22Rv1 (cell line): ENCODE data around the gene MTFMT.

Experiments
- H3K27ac ChIP-seq: fragments of 450-650 bp; 2 replicates; pipeline ENCODE4 v1.5.1; 2017
- CTCF ChIP-seq: fragments of 450-650 bp; IDR thresholded peaks from 2 replicates; pipeline ENCODE4 v1.5.1; 2017; ENCODE audit warnings: mild to moderate bottlenecking
- ZFX ChIP-seq: fragments of 450-650 bp; IDR thresholded peaks from 2 replicates; pipeline ENCODE4 v1.6.1; 2017; ENCODE audit warnings: antibody characterized with exemption, borderline replicate concordance

MTFMT gene

GRCh38 chr15:65059369-65059750 lies 29.9 kb upstream of the MTFMT start:
- TF ChIP-seq ZFX (no peak), CTCF (no peak)

GRCh38 chr15:65058394-65059368 lies 29.2 kb upstream of the MTFMT start:
- TF ChIP-seq ZFX (no peak), CTCF (no peak)
- H3K27ac ChIP-seq, result no peak overlapping the region

More at GRCh38 chr15:65059369-65059750, 29.9 kb upstream of the MTFMT start:
- no peak overlapping the region for H3K27ac ChIP-seq

GRCh38 chr15:65057549-65057940 lies 28.1 kb upstream of the MTFMT start:
- H3K27ac ChIP-seq, result no peak overlapping the region
- TF ChIP-seq CTCF (no peak), ZFX (no peak)

GRCh38 chr15:65056868-65057548 lies 27.6 kb upstream of the MTFMT start:
- TF ChIP-seq CTCF (no peak), ZFX (no peak)
- no peak overlapping the region for H3K27ac ChIP-seq

DNA sequence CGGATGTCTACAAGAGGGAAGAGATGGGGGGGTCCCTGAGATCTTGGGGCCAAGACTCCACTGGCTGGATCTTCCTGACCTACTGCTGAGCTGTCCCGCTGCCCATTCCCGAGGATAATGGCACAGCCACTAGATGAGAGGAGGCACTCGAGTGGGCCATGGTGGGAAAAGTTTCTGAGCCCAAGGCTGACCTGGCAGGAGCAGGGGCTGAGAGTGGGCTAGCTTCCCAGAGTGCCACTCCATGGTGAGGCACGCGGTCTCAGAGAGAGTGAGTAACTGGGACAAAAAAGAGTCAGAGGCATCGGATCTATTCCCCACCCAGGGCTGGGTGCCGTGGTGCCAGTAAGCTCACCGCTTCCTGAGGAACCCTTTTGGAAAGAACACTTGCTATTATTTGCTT lies 26.7 kb upstream of the MTFMT start:
- no peak overlapping the region for H3K27ac ChIP-seq

GRCh38 chr15:65055201-65055870 lies 25.9 kb upstream of the MTFMT start:
- H3K27ac ChIP-seq, result no peak overlapping the region
- TF ChIP-seq CTCF, result no peak
- TF ChIP-seq ZFX, result no peak

More for the DNA sequence above, 26.7 kb upstream of the MTFMT start:
- no peak for TF ChIP-seq CTCF
- no peak for TF ChIP-seq ZFX
